Stomach smooth muscle (tissue), 2 donors: Measurements from ENCODE around the gene OR5AC2.

Experiments used
- H3K27ac ChIP-seq: one replicate; pipeline ENCODE4 v1.7.0; 2013; ENCODE audit warnings: mild to moderate bottlenecking, low read length, inconsistent platforms
- H3K27me3 ChIP-seq, 2 donors: one replicate each; pipeline ENCODE4 v1.7.0; 2013; ENCODE audit warnings: low read length in 2 of 2; ENCODE audit not compliant: insufficient read depth in 2 of 2, control insufficient read depth in 1 of 2
- H3K36me3 ChIP-seq, 2 donors: one replicate each; pipeline ENCODE4 v1.7.0; 2013; ENCODE audit warnings: low read length in 2 of 2; ENCODE audit not compliant: control insufficient read depth in 2 of 2, insufficient read depth in 2 of 2
- H3K4me1 ChIP-seq: one replicate; pipeline ENCODE4 v1.7.0; 2013; ENCODE audit warnings: low read length; ENCODE audit not compliant: control insufficient read depth, insufficient read depth
- H3K4me3 ChIP-seq, 2 donors: one replicate each; pipeline ENCODE4 v1.7.0; 2013; ENCODE audit warnings: low read length in 2 of 2
- H3K9ac ChIP-seq, 2 donors: one replicate each; pipeline ENCODE4 v1.7.0; 2013; ENCODE audit warnings: low read length in 2 of 2, mild to moderate bottlenecking in 1 of 2
- H3K9me3 ChIP-seq, 2 donors: one replicate each; pipeline ENCODE4 v1.7.0; 2013; ENCODE audit warnings: low read length in 2 of 2; ENCODE audit not compliant: control insufficient read depth in 2 of 2
- donor health status: healthy.
- donor health status: Pancreatic carcinoma.

Gene OR5AC2

DNA sequence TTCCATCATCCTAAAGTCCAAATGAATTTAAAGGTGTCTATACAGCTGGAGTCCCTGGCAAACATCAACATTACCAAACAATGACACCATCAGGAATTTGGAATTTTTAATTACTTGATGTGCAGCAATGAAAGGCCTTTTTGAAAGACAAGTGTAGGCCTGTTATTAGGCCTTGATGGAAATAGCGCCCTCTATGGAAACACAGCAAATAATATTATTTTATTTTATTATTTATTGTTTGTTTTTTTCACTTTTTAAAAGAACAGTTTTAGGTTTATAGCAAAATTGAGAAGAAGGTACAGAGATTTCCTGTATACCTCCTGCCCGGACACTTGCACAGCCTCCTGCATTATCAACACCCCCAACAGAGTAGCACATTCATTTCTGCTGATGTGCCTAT, 18.1 kb upstream of the OR5AC2 start:
- no peaks in the 10 kb centered on the region for H3K27me3 ChIP-seq
- no peak overlapping the region for H3K9ac ChIP-seq
- H3K4me1 ChIP-seq: no peaks in the 10 kb centered on the region
- no peak overlapping the region for H3K4me3 ChIP-seq
- H3K9me3 ChIP-seq: no peaks in the 10 kb centered on the region
- H3K27ac ChIP-seq: no peak overlapping the region
- H3K36me3 ChIP-seq: no peaks in the 10 kb centered on the region

GRCh38 chr3:98070840-98071239, 16.1 kb upstream of the OR5AC2 start:
- no peak overlapping the region for H3K27ac ChIP-seq
- no peaks in the 10 kb centered on the region for H3K4me1 ChIP-seq
- no peaks in the 10 kb centered on the region for H3K9me3 ChIP-seq
- no peaks in the 10 kb centered on the region for H3K27me3 ChIP-seq
- H3K36me3 ChIP-seq: no peaks in the 10 kb centered on the region
- H3K9ac ChIP-seq: no peak overlapping the region
- H3K4me3 ChIP-seq: no peak overlapping the region

GRCh38 chr3:98073486-98073885, 13.5 kb upstream of the OR5AC2 start:
- no peaks in the 10 kb centered on the region for H3K27me3 ChIP-seq
- no peak overlapping the region for H3K9ac ChIP-seq
- no peaks in the 10 kb centered on the region for H3K36me3 ChIP-seq
- no peak overlapping the region for H3K27ac ChIP-seq
- H3K4me1 ChIP-seq: no peaks in the 10 kb centered on the region
- H3K9me3 ChIP-seq: no peaks in the 10 kb centered on the region
- H3K4me3 ChIP-seq: no peak overlapping the region

GRCh38 chr3:98095882-98096281, 8.9 kb downstream of the OR5AC2 start:
- Histone ChIP-seq H3K27me3 (no peaks in the 10 kb centered on the region), H3K27ac (no peak overlapping the region), H3K4me3 (no peak overlapping the region), H3K9ac (no peak overlapping the region), H3K9me3 (no peaks in the 10 kb centered on the region), H3K4me1 (no peaks in the 10 kb centered on the region), H3K36me3 (no peaks in the 10 kb centered on the region)

DNA sequence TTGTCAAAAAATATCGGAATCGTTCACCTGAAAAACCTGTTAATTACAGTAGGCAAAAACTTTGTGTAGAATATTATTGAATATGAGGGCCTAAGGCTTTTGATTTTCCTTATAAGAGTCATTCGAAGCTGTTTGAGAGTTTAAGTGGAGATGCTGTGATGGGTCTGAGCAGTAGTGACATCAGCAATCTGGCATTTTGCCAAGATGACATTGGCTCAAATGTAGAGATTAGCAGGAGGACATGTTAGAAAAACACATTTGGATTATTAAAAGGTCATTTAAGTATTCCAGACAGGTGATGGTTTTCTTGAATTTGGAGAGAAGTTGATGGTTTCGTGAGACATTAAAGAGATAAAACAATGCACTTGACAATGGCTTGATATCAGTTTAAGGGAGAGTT, 12.9 kb downstream of the OR5AC2 start:
- Histone ChIP-seq H3K27me3 (no peaks in the 10 kb centered on the region), H3K4me1 (no peaks in the 10 kb centered on the region), H3K4me3 (no peak overlapping the region)

GRCh38 chr3:98108162-98108561, 21.2 kb downstream of the OR5AC2 start:
- Histone ChIP-seq H3K4me1 (no peaks in the 10 kb centered on the region), H3K36me3 (no peaks in the 10 kb centered on the region), H3K27ac (no peak overlapping the region), H3K27me3 (no peaks in the 10 kb centered on the region), H3K9ac (no peak overlapping the region), H3K4me3 (no peak overlapping the region), H3K9me3 (no peaks in the 10 kb centered on the region)

More for the DNA sequence above, 12.9 kb downstream of the OR5AC2 start:
- Histone ChIP-seq H3K9me3 (no peaks in the 10 kb centered on the region), H3K9ac (no peak overlapping the region), H3K27ac (no peak overlapping the region), H3K36me3 (no peaks in the 10 kb centered on the region)

DNA sequence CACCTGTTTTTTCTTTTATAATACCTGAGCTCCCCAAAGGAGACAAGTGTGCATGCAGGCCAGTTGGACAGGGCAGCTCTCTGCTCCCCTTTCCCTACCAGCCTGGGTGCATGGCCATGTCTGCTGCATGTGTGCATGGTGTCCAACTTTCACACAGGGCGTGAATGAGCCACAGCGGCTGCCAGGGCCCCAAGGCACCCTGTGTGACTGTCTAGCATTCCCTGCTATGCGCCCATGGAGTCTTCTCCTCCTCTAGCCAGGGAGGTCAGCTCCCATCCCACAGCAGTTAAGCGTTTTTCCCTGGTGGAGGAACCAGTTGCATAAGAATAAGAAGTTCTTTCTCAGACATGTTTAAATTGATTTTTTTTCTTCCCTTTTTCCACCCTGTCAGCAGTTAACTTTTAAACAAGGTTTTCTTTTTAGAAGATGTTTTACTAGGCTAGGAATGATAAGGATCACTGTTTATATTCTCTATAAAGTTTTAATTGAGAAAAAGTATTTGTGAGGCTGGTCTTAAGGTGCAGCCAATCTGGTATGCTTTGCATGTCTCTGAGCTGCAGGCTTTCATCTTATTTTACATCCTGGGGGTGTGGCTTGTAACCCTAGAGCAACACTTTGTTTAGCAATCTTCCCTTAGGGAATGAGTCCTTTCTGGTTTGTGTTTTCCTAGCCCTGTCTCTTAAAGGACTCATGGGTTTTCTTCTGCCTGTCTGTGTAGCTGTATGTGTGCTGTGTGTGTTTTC, 23.0 kb downstream of the OR5AC2 start:
- Histone ChIP-seq H3K9me3 (no peaks in the 10 kb centered on the region), H3K4me1 (no peaks in the 10 kb centered on the region), H3K36me3 (no peaks in the 10 kb centered on the region), H3K27me3 (no peaks in the 10 kb centered on the region), H3K4me3 (no peak overlapping the region), H3K9ac (no peak overlapping the region), H3K27ac (no peak overlapping the region)

- H3K4me1 ChIP-seq: no peaks in the 10 kb centered on the region
- H3K27ac ChIP-seq: no peak overlapping the region
- no peaks in the 10 kb centered on the region for H3K27me3 ChIP-seq
- no peak overlapping the region for H3K9ac ChIP-seq
- H3K36me3 ChIP-seq: no peaks in the 10 kb centered on the region
- H3K4me3 ChIP-seq: no peak overlapping the region
- H3K9me3 ChIP-seq: no peaks in the 10 kb centered on the region
Observed at GRCh38 chr3:98110550-98110908, 23.6 kb downstream of the OR5AC2 start.

DNA sequence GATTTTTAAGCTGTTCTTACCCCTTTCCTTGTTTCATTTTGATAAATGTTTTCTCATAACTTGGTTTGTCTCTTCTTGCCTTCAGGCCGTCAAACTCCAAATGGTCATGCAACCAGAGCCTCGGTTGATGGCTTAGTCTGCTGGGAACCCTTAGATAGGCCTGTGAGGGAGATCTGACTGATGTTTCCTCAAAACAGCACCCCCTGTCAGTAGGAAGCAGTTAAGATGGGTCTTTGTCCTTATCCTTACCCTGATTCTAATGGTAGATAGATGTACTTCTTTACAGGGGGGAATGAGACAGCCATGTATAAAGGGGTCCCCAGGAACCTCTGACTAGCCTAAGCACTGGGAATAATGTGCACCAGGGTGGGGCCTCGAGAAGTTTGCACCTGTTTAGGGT, 27.3 kb downstream of the OR5AC2 start:
- H3K36me3 ChIP-seq: no peaks in the 10 kb centered on the region
- H3K27me3 ChIP-seq: no peaks in the 10 kb centered on the region
- H3K9ac ChIP-seq: no peak overlapping the region
- no peak overlapping the region for H3K4me3 ChIP-seq
- H3K27ac ChIP-seq: no peak overlapping the region
- H3K4me1 ChIP-seq: no peaks in the 10 kb centered on the region
- H3K9me3 ChIP-seq: no peaks in the 10 kb centered on the region

DNA sequence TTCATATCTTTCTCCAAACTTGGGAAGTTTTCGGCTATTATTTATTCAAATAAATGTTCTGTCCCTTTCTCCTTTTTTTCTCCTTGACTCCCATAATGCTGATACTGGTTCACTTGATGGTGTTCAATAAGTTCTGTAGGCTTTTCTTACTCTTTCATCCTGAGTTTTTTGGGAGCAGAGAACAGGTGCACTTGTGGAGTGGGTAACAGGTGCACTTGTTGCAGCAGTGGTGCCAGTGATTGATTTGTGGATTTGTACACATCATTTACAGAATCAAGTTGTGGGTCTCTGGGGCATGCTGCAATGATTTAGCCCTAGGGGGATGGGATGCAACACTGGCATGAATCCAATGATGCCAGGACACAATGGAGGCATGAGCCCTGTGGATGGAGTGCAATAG, 28.7 kb downstream of the OR5AC2 start:
- Histone ChIP-seq H3K27ac (no peak overlapping the region), H3K36me3 (no peaks in the 10 kb centered on the region), H3K27me3 (no peaks in the 10 kb centered on the region), H3K9ac (no peak overlapping the region), H3K4me1 (no peaks in the 10 kb centered on the region), H3K9me3 (no peaks in the 10 kb centered on the region), H3K4me3 (no peak overlapping the region)

GRCh38 chr3:98130421-98130820, 43.4 kb downstream of the OR5AC2 start, which contains the start of gene OR5H1:
Gene OR5H1, plus strand, starts transcription at chr3:98130721. Its CDS starts 1,977 bp downstream, at chr3:98132698.
- H3K27ac ChIP-seq: no peak within 1 kb of the TSS
- H3K9me3 ChIP-seq: no peaks in the 10 kb centered on the region
- H3K4me3 ChIP-seq: no peak within 1 kb of the TSS
- H3K4me1 ChIP-seq: no peaks in the 10 kb centered on the region
- H3K36me3 ChIP-seq: no peaks in the 10 kb centered on the region
- no peak within 1 kb of the TSS for H3K9ac ChIP-seq
- H3K27me3 ChIP-seq: no peaks in the 10 kb centered on the region
